ENCODE results near the gene MRPL37.

Gene MRPL37

DNA sequence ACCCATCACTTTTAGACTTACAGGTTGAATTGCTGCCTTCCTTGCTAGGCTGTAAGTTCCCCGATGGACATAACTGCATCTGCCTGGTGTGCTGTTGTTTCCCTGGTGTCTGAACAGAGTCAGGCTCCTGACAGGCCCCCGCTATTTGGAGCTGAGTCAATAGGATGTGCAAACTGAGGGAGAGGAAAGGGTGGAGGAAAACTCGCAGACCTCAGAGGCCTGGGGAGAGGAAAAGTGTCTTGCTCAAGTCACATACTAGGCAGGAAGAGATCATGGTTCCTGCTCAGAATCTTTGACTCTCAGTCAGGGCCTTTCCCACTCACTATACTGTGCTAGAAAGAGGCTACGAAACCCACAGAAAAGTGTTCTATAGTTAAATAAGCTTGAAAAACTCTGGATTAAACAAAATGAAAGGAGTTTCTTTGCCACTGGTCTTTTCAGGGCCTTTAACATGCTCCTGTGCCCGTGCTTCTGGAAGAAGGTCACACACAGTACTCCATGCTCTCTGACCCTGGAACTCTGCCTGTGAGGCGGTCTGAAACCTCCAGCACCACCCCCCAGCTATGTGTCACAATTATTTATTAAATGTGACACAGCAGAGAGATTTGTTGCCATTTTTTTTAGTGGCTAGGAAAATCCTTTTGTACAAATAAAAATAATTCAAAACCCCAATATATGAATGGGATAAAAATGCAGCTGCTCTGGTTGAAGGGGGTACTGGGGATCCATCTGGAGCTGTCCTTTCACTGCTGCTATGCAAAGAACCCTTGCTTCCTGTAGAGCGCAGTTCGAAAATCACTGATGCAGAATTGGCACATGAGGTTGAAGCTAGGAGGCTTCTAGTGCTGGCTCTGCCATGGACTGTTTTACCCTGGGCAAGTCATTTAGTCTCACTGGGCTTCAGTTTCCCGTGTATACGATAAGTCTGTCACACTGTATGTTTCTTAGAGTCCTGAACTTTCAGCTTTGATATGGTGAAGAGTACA is 27.1 kb upstream of the MRPL37 start:
- TF ChIP-seq, protein P1, sequence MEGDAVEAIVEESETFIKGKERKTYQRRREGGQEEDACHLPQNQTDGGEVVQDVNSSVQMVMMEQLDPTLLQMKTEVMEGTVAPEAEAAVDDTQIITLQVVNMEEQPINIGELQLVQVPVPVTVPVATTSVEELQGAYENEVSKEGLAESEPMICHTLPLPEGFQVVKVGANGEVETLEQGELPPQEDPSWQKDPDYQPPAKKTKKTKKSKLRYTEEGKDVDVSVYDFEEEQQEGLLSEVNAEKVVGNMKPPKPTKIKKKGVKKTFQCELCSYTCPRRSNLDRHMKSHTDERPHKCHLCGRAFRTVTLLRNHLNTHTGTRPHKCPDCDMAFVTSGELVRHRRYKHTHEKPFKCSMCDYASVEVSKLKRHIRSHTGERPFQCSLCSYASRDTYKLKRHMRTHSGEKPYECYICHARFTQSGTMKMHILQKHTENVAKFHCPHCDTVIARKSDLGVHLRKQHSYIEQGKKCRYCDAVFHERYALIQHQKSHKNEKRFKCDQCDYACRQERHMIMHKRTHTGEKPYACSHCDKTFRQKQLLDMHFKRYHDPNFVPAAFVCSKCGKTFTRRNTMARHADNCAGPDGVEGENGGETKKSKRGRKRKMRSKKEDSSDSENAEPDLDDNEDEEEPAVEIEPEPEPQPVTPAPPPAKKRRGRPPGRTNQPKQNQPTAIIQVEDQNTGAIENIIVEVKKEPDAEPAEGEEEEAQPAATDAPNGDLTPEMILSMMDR (IDR thresholded peaks at IDR 0.05; ENCODE audit: low read depth, low read length), result no peak
- no peak overlapping the region for H3K4me3 ChIP-seq (ENCODE audit: low read depth, low read length)

DNA sequence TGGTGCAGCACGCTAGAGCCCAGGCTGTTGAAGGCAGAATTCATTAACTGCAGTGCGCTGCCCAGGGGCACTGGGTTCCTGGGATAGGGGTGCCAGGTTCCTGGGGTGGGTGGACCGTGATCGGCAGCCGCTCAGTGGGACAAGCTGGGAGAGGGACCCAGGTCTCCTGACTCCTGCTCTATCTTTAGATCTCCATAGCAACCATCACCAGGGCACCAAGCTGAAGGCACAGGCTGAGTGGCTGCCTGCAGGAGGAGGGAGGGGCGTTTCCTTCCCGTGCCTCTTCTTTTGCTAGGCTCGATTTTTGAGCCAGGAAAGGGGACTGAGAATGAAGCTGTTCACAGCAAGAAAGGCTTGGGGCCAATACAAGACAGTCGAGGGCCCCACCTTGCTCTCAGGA is 26.3 kb upstream of the MRPL37 start:
- TF ChIP-seq, protein P1 (IDR thresholded peaks at IDR 0.05; ENCODE audit: low read depth, low read length), result no peak
- no peak overlapping the region for H3K4me3 ChIP-seq (ENCODE audit: low read depth, low read length)

DNA sequence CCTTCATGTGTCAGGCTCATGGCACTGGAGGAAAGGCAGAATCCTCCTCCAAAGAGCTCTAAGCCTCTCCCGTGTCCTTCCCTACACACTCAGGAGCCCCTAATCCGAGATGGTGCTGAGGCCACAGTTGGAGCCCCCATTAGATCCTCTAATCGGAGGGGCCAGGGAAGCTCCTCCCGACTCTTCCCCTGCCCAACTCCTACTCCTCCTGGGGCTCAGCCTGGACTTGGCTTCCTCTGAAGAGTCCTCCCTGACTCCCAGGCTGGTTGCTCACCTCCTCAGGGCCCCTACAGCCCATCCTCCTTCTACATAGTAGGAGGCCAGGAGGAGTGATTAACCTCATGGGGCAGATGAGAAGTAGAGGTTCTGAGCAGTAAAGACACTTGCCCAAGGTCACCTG is 25.9 kb upstream of the MRPL37 start:
- TF ChIP-seq, protein P1 (IDR thresholded peaks at IDR 0.05; ENCODE audit: low read depth, low read length), result no peak
- H3K4me3 ChIP-seq (ENCODE audit: low read depth, low read length), result no peak overlapping the region

DNA sequence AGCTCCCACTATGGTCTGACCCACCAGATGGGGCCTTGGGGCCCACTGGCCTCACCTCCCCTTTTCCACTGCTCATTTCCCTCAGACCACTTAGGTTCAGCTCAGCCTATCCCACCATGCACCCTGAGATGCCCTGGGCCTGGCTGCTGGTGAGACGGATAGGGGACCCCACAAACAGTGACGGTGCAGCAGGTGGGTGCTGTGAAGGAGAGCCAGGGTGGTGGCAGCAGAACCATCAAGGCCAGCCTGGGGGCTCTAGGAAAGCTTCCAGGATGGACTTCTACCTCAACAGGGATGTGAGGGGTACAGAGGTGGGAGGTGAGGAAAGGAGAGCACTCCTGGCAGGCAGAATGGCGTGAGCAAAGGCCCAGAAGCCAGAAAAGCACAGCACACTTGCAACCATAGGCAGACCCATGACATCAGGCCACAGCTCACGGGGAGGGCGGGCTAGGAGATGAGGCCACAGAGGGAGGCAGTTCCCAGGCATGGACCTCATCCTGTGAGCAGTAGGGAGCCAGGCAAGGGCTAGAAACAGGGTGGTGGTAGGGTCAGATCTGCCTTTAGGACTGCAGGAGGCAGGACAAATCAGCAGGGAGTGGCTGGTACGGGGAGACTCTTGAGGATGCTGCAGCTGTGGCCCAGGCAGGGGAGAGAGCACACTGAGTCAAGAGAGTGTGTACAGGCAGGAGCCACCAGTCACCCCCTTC is 23.2 kb upstream of the MRPL37 start:
- TF ChIP-seq, protein P1 (IDR thresholded peaks at IDR 0.05; ENCODE audit: low read depth, low read length), result no peak

DNA sequence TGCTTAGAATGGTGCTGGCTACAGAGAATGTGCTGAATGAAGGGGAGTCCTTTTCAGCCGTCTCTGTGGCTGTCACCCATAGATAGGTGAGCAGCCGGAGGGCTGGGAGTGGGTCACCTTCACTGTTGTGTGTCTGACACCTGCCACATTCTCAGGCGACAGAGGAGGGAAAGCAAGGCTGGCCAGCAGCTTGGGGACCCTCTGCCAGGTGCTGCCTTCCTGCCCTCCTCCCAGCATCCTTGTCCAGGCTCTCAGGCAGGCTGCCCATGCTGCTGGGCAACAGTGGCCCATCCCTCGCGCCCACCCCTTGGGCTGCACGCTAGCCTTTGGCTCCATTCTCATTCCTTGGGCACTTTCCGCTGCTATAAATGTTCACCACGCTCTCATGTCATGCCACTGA is 22.2 kb upstream of the MRPL37 start:
- TF ChIP-seq, protein P1 (IDR thresholded peaks at IDR 0.05; ENCODE audit: low read depth, low read length), result no peak
- no peak overlapping the region for H3K4me3 ChIP-seq (ENCODE audit: low read depth, low read length)

More for the DNA sequence above, 23.2 kb upstream of the MRPL37 start:
- no peak overlapping the region for H3K4me3 ChIP-seq (ENCODE audit: low read depth, low read length)

DNA sequence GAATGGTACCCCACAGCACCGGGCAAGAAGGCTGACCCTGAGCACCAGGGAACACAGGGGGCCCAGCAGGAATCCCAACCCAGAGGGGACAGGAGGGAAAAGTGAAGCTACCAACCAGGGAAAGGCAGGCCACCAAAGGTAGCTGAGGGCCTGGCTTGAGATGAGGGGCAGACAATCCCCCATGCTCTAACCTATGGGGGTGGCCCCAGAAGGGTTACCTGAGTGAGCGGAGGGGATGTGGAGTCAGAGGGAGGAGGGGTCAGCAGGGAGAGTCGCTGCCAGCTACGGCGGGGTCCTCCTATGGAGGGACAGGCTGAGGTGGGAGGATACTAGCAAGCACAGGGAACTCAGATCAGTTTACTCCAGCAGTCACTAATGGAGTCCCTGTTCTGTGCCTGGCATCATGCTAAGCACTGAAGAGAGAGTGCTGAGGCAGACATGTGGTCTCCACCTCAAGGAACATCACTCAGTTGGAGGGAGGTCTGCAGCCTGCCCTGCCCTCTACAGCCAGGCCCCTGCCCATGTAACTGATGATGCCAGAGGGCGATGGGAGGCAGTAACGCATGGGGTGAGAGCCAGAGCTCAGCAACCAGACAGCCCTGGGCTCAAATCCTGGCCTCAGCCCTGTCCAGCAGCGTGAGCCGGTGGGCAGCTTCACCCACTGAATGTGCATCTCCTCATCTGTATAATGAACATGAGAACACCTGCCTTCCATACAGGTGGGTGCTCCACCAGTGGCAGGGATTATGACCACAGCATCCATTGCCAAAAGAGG is 21.5 kb upstream of the MRPL37 start:
- H3K4me3 ChIP-seq (ENCODE audit: low read depth, low read length), result no peak overlapping the region
- TF ChIP-seq, protein P1 (IDR thresholded peaks at IDR 0.05; ENCODE audit: low read depth, low read length), result no peak

Measured in WI38 (cell line).